HepG2 (cell line): ENCODE data around the gene GNL3. TPM values are rescaled to one million over a fixed set of nuclear protein-coding genes. Genes with fewer than 3 reads are reported as not detected.

ENCODE experiments used
- ATAC-seq: fragments of 200-7000 bp; cut with Tn5 transposase; 3 replicates; pipeline ENCODE4 v1.9.1; 2020; ENCODE audit warnings: mild to moderate bottlenecking, moderate library complexity
- BruUV-seq: library from RNA; stranded (reverse); fragments of 400-500 nt; replicated peaks from 2 replicates; lab custom pipeline; 2021; lab: Mats Ljungman, UMichigan
- CTCF ChIA-PET: fragments of 300-600 bp; formaldehyde crosslinking; extraction: SDS; loops from one replicate; lab custom pipeline; 2021; ENCODE audit warnings: low total read pairs, inconsistent platforms, low intra/inter-chr PET ratio; lab: Yijun Ruan, JAX
- POLR2A ChIA-PET: fragments of 350-600 bp; sonication (Branson Sonifier 250); formaldehyde crosslinking; loops from one replicate; lab custom pipeline; 2020; ENCODE audit warnings: antibody characterized with exemption, inconsistent platforms; lab: Yijun Ruan, JAX
- DNase-seq: peaks from one replicate; pipeline ENCODE4 v3.0.0-alpha.2; 2015; ENCODE audit warnings: low spot score
- FAIRE-seq: peaks from 3 replicates; lab custom pipeline; 2011; peaks lifted over from hg19 to GRCh38; lab: Jason Lieb, UNC
- H2AFZ ChIP-seq: one replicate; pipeline ENCODE4 v1.6.1; 2011; ENCODE audit warnings: low read length, inconsistent platforms
- H3K27ac ChIP-seq: fragments of 300-600 bp; 3 replicates; pipeline ENCODE4 v1.8.0; 2011; ENCODE audit warnings: mixed run types, mild to moderate bottlenecking, mixed read lengths, low read length, inconsistent platforms; ENCODE audit not compliant: insufficient read depth; ENCODE audit errors: extremely low read length
- H3K27me3 ChIP-seq, 2 experiments: fragments of 200-600 bp in 1 of 2; 2 replicates in 1 of 2; 3 replicates in 1 of 2; pipeline versions ENCODE4 v1.6.0 to v1.8.0; 2011; ENCODE audit warnings: low read length in 2 of 2, mild to moderate bottlenecking in 2 of 2, moderate library complexity in 2 of 2, inconsistent platforms in 1 of 2; ENCODE audit not compliant: insufficient read depth in 2 of 2, control insufficient read depth in 1 of 2
- H3K36me3 ChIP-seq, 2 experiments: fragments of 200-600 bp in 1 of 2; replicated peaks in 1 of 2; 2 replicates in 1 of 2; 3 replicates in 1 of 2; pipeline versions ENCODE4 v1.5.1 to v1.8.0; 2011; ENCODE audit warnings: low read length in 2 of 2, inconsistent platforms in 1 of 2; ENCODE audit not compliant: insufficient read depth in 2 of 2, control insufficient read depth in 1 of 2
- H3K4me1 ChIP-seq: 2 replicates; pipeline ENCODE4 v1.5.1; 2012; ENCODE audit warnings: low read length, inconsistent platforms; ENCODE audit not compliant: insufficient read depth
- H3K4me2 ChIP-seq: 2 replicates; pipeline ENCODE4 v1.6.0; 2011; ENCODE audit warnings: low read depth, low read length, inconsistent platforms
- H3K4me3 ChIP-seq, 3 experiments: fragments of 200-600 bp in 1 of 3; sonication (generic), shearing (Covaris generic) in 1 of 3; replicated peaks in 1 of 3; 2 replicates each; pipeline ENCODE4 v1.5.1; 2011 to 2016; ENCODE audit warnings: low read length in 3 of 3, inconsistent platforms in 2 of 3, low read depth in 2 of 3, mild to moderate bottlenecking in 2 of 3, control low read depth in 1 of 3, mixed read lengths in 1 of 3; ENCODE audit not compliant: insufficient read depth in 1 of 3
- H3K79me2 ChIP-seq: one replicate; pipeline ENCODE4 v1.6.1; 2011; ENCODE audit warnings: low read length, inconsistent platforms; ENCODE audit not compliant: insufficient read depth
- H3K9ac ChIP-seq: 2 replicates; pipeline ENCODE4 v1.6.0; 2011; ENCODE audit warnings: mild to moderate bottlenecking, low read depth, low read length, inconsistent platforms; ENCODE audit not compliant: insufficient read depth
- H3K9me3 ChIP-seq: 2 replicates; pipeline ENCODE4 v1.5.1; 2012; ENCODE audit warnings: mild to moderate bottlenecking, low read length
- H4K20me1 ChIP-seq: 2 replicates; pipeline ENCODE4 v1.6.0; 2011; ENCODE audit warnings: inconsistent platforms, mild to moderate bottlenecking, low read length, moderate library complexity; ENCODE audit not compliant: insufficient read depth
- BHLHE40 ChIP-seq: IDR thresholded peaks from 2 replicates; pipeline ENCODE4 v1.6.1; 2011; ENCODE audit warnings: low read length, improper control_type of control experiment
- ELK4 ChIP-seq: sonication (generic); formaldehyde crosslinking; IDR thresholded peaks from 2 replicates; pipeline ENCODE4 v1.9.0; 2021; ENCODE audit warnings: missing genetic modification reagents, borderline replicate concordance
- HHEX ChIP-seq: IDR thresholded peaks from 2 replicates; pipeline ENCODE4 v1.6.1; 2016; ENCODE audit warnings: control low read depth
- HMGXB3 ChIP-seq: sonication (generic); formaldehyde crosslinking; IDR thresholded peaks from 2 replicates; pipeline ENCODE4 v1.4.0; 2020; ENCODE audit warnings: missing genetic modification reagents, borderline replicate concordance
- ISL2 ChIP-seq: sonication (generic); formaldehyde crosslinking; IDR thresholded peaks from 2 replicates; pipeline ENCODE4 v1.5.0; 2020; ENCODE audit warnings: missing genetic modification reagents
- PATZ1 ChIP-seq: sonication (generic); formaldehyde crosslinking; IDR thresholded peaks from 2 replicates; pipeline ENCODE4 v1.4.0; 2020; ENCODE audit warnings: missing genetic modification reagents
- PCBP2 ChIP-seq: fragments of 200-400 bp; formaldehyde crosslinking; optimal IDR thresholded peaks from 2 replicates; pipeline ENCODE3; 2018; ENCODE audit warnings: low read length, low read depth; ENCODE audit not compliant: poor library complexity, severe bottlenecking
- RBM22 ChIP-seq: fragments of 200-400 bp; formaldehyde crosslinking; optimal IDR thresholded peaks from 2 replicates; pipeline ENCODE3; 2017; ENCODE audit warnings: mild to moderate bottlenecking, low read length, moderate library complexity
- SMAD3 ChIP-seq: sonication (generic); formaldehyde crosslinking; IDR thresholded peaks from 2 replicates; pipeline ENCODE4 v1.4.0; 2020; ENCODE audit warnings: missing genetic modification reagents
- U2AF1 ChIP-seq: fragments of 200-400 bp; formaldehyde crosslinking; optimal IDR thresholded peaks from 2 replicates; pipeline ENCODE3; 2017; ENCODE audit warnings: mild to moderate bottlenecking, low read depth, low read length
- ZBTB39 ChIP-seq: sonication (generic); formaldehyde crosslinking; IDR thresholded peaks from 2 replicates; pipeline ENCODE4 v1.5.0; 2020; ENCODE audit warnings: missing genetic modification reagents
- ZNF580 ChIP-seq: IDR thresholded peaks from 2 replicates; pipeline ENCODE4 v1.6.1; 2016; ENCODE audit warnings: low read depth, borderline replicate concordance
- ZNF644 ChIP-seq: IDR thresholded peaks from 2 replicates; pipeline ENCODE4 v1.6.1; 2016; ENCODE audit warnings: low read depth
- ZNF670 ChIP-seq: sonication (generic); formaldehyde crosslinking; IDR thresholded peaks from 2 replicates; pipeline ENCODE4 v1.8.0; 2022; ENCODE audit warnings: mild to moderate bottlenecking, missing genetic modification reagents, borderline replicate concordance
- ZSCAN31 ChIP-seq: sonication (generic); formaldehyde crosslinking; IDR thresholded peaks from 2 replicates; pipeline ENCODE4 v1.5.0; 2020; ENCODE audit warnings: low read depth, mild to moderate bottlenecking, missing genetic modification reagents
- WGBS: methylation state at CpG from one replicate; pipeline ENCODE4 v1.1.6; 2017; ENCODE audit warnings: low lambda C conversion rate; 5-methylcytosine and 5-hydroxymethylcytosine counted together
- in situ Hi-C: cut with HindIII; loops from 2 replicates; pipeline ENCODE4 v1.10.0; 2017; ENCODE audit warnings: low pct_unique_long_range_greater_than_20kb; ENCODE audit not compliant: extremely low pct_ligation_motif_present
- intact Hi-C: fragments of 100-400 bp; cut with micrococcal nuclease; formaldehyde crosslinking; loops from one replicate; pipeline ENCODE4 v1.10.0; 2022; ENCODE audit not compliant: unreplicated experiment
- polyA plus RNA-seq, 8 experiments: library from polyadenylated mRNA; depleted of rRNA in 3 of 8; stranded (reverse) in 7 of 8; unstranded in 1 of 8; fragments of >200 nt; fragmentation: Illumina TruSeq in 4 of 8; extraction: Trizol in 4 of 8; gene quantifications; 2 replicates each; pipeline versions ENCODE4 v1.2.1 to v1.2.3, GENCODE V29; 2011 to 2016; ENCODE audit warnings: low read depth in 4 of 8, missing spikeins in 1 of 8, mixed read lengths in 1 of 8; ENCODE audit not compliant: insufficient read depth in 1 of 8
- total RNA-seq, 5 experiments: library from RNA; depleted of rRNA; stranded (reverse); fragments of >200 nt; fragmentation: Illumina TruSeq; extraction: Trizol; gene quantifications; 2 replicates each; pipeline ENCODE4 v1.2.3, GENCODE V29; 2016; ENCODE audit warnings: low read depth in 1 of 5

GNL3 gene
- total and polyA plus RNA-seq, 2 of the 13 experiments (the other 11 are each of a cell fraction or from before 2014, with no cell fraction given), result 129 to 257 TPM

- ChIA-PET CTCF (no interaction called here), POLR2A (interaction anchor here (1.8 kb wide), 1 partner anchor 20 kb away, joined by 4 read pairs; no protein-coding TSS in a partner anchor)
- Histone ChIP-seq H2AFZ (no peak overlapping the region), H3K9ac (no peak overlapping the region), H3K9me3 (peaks cover 4% of the 10 kb centered on the region; the same call in 1 of the 2 replicates), H3K27me3 (no peaks in the 10 kb centered on the region), H3K27ac (peak overlapping the region; percentile 20), H3K79me2 (no peaks in the 10 kb centered on the region), H3K4me2 (peak overlapping the region; percentile 14; the same call in 1 of the 2 replicates), H3K36me3 (peaks cover 0 to 2% of the 10 kb centered on the region in 2 experiments; a peak in 1 of 5 replicates), H3K4me1 (peaks cover 20% of the 10 kb centered on the region), H4K20me1 (no peaks in the 10 kb centered on the region), H3K4me3 (no peak overlapping the region)
- no TSS peak for BruUV-seq
- FAIRE-seq (no peak), ATAC-seq (peak; percentile 54; the same call in 1 of the 3 replicates), DNase-seq (peak; percentile 62)
- 51% methylated on average over 1 of the region's 1 CpG for whole genome bisulfite sequencing
- intact Hi-C loops (no loop called here), in situ Hi-C loops (no loop called here)
- no peak for TF ChIP-seq ZSCAN31 (CRISPR knock-in tag)
- TF ChIP-seq ZBTB39, result no peak
- no peak for TF ChIP-seq BHLHE40
- TF ChIP-seq ISL2 (CRISPR knock-in tag), result no peak
- TF ChIP-seq RBM22, result no peak
- TF ChIP-seq ZNF644 (CRISPR knock-in tag), result peak; percentile 39; the same call in 1 of the 2 replicates
- TF ChIP-seq ZNF670 (CRISPR knock-in tag), result no peak
- no peak for TF ChIP-seq ELK4
- no peak for TF ChIP-seq SMAD3
- no peak for TF ChIP-seq PATZ1 (CRISPR knock-in tag)
- no peak for TF ChIP-seq HMGXB3
- TF ChIP-seq ZNF580 (CRISPR knock-in tag), result no peak
- no peak for TF ChIP-seq U2AF1
- TF ChIP-seq PCBP2, result no peak
- TF ChIP-seq HHEX (CRISPR knock-in tag), result no peak
These were observed 38.7 kb downstream of the GNL3 start for GRCh38 chr3:52724511-52724910.
